ENCODE measurements around the gene ZNF670. TPM values are rescaled to one million over a fixed set of nuclear protein-coding genes. Genes with fewer than 3 reads are reported as not detected.
A peak's percentile ranks its signal among the peaks of the same experiment; 100 is the strongest.

Gene ZNF670
- total RNA-seq, 1 donor from 2014 or later, result 3.7 TPM

- H3K27me3 ChIP-seq (ENCODE audit: control insufficient read depth, insufficient read depth, low read length), result no peaks in the 10 kb centered on the region
- no peak overlapping the region for H3K4me3 ChIP-seq (ENCODE audit: low read depth, low read length)
- TF ChIP-seq CTCF (IDR thresholded peaks at IDR 0.05; ENCODE audit: insufficient read depth, low read length, severe bottlenecking), result no peak
- FAIRE-seq, result no peak
- no peak for DNase-seq (ENCODE audit: low read depth)
- no peaks in the 10 kb centered on the region for H3K36me3 ChIP-seq (ENCODE audit: control insufficient read depth, insufficient read depth, low read length)
Measured at GRCh38 chr1:247056071-247056470, 22.5 kb downstream of the ZNF670 start.

- no peak for TF ChIP-seq CTCF (IDR thresholded peaks at IDR 0.05; ENCODE audit: insufficient read depth, low read length, severe bottlenecking)
- Histone ChIP-seq H3K36me3 (ENCODE audit: control insufficient read depth, insufficient read depth, low read length) (no peaks in the 10 kb centered on the region), H3K4me3 (ENCODE audit: low read depth, low read length) (no peak overlapping the region), H3K27me3 (ENCODE audit: control insufficient read depth, insufficient read depth, low read length) (no peaks in the 10 kb centered on the region)
- DNase-seq (ENCODE audit: low read depth), result peak; percentile 54
- no peak for FAIRE-seq
Measured at GRCh38 chr1:247054992-247055415, 23.6 kb downstream of the ZNF670 start.

- no peak for FAIRE-seq
Measured at GRCh38 chr1:247047702-247048101, 30.9 kb downstream of the ZNF670 start.

GRCh38 chr1:247047260-247047659, 31.4 kb downstream of the ZNF670 start:
- TF ChIP-seq CTCF (IDR thresholded peaks at IDR 0.05; ENCODE audit: insufficient read depth, low read length, severe bottlenecking), result no peak
- no peaks in the 10 kb centered on the region for H3K36me3 ChIP-seq (ENCODE audit: control insufficient read depth, insufficient read depth, low read length)
- H3K27me3 ChIP-seq (ENCODE audit: control insufficient read depth, insufficient read depth, low read length), result no peaks in the 10 kb centered on the region
- FAIRE-seq (no peak), DNase-seq (ENCODE audit: low read depth) (no peak)
- H3K4me3 ChIP-seq (ENCODE audit: low read depth, low read length), result no peak overlapping the region

More at GRCh38 chr1:247047702-247048101, 30.9 kb downstream of the ZNF670 start:
- H3K36me3 ChIP-seq (ENCODE audit: control insufficient read depth, insufficient read depth, low read length), result no peaks in the 10 kb centered on the region
- no peak overlapping the region for H3K4me3 ChIP-seq (ENCODE audit: low read depth, low read length)
- no peaks in the 10 kb centered on the region for H3K27me3 ChIP-seq (ENCODE audit: control insufficient read depth, insufficient read depth, low read length)
- TF ChIP-seq CTCF (IDR thresholded peaks at IDR 0.05; ENCODE audit: insufficient read depth, low read length, severe bottlenecking), result no peak
- DNase-seq (ENCODE audit: low read depth), result no peak

GRCh38 chr1:247043406-247043805, 35.2 kb downstream of the ZNF670 start:
- no peak for FAIRE-seq
- no peak overlapping the region for H3K4me3 ChIP-seq (ENCODE audit: low read depth, low read length)
- TF ChIP-seq CTCF (IDR thresholded peaks at IDR 0.05; ENCODE audit: insufficient read depth, low read length, severe bottlenecking), result no peak
- no peaks in the 10 kb centered on the region for H3K27me3 ChIP-seq (ENCODE audit: control insufficient read depth, insufficient read depth, low read length)
- no peaks in the 10 kb centered on the region for H3K36me3 ChIP-seq (ENCODE audit: control insufficient read depth, insufficient read depth, low read length)
- no peak for DNase-seq (ENCODE audit: low read depth)

Measured in bronchial epithelial cell (primary cell).